Measurements from ENCODE around the gene AUTS2.

AUTS2 gene

DNA sequence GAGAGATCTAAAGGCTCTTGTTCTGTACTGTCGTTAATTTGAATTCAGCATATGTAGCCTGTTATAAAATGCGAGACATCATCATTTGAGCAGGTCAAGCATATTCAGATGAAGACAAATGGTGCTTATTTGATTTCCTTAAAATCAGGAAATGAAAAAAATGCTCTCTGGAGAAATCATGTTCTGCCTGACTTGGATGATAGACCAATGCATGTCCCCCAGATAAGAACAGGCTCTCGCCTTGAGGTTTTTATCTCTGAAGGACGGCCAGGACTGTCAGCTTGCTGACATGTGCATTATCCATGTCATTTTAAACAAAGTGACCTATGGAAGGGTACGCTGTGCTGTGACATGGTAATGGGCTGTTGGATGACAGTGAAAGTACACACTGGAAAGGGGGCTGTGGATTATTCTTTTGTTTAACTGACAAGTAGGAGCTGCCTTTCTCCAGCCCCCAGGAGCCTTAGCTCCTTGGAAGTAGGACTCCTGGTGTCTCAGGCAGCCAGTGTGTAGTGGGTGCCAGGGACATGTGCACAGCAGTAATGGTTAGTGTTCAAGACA lies 838.6 kb downstream of the AUTS2 start:
- FAIRE-seq (no peak), DNase-seq (ENCODE audit: low spot score) (no peak)

DNA sequence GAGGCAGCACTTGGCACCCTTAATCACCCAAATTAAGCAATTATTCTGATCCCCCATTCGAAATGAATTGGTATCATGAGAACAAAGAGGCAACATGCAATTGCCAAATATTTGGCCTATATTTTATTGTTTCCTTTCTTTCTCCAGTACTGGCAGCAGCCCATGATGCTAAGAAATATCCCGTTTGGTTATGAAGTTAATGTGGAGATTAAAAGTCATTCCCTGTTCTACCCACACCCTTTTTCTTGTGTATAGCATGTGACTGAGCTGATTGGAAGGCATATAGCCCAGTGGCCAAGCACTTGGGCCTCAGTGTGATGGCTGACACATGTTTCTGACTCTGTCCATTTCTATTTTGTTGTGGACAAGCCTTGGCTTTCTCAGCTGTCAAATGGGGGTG lies 841.4 kb downstream of the AUTS2 start:
- FAIRE-seq (no peak), DNase-seq (ENCODE audit: low spot score) (no peak)

- no peak for DNase-seq (ENCODE audit: low spot score)
- FAIRE-seq = no peak
Observed at GRCh38 chr7:70446448-70447143, 848.3 kb downstream of the AUTS2 start.

DNA sequence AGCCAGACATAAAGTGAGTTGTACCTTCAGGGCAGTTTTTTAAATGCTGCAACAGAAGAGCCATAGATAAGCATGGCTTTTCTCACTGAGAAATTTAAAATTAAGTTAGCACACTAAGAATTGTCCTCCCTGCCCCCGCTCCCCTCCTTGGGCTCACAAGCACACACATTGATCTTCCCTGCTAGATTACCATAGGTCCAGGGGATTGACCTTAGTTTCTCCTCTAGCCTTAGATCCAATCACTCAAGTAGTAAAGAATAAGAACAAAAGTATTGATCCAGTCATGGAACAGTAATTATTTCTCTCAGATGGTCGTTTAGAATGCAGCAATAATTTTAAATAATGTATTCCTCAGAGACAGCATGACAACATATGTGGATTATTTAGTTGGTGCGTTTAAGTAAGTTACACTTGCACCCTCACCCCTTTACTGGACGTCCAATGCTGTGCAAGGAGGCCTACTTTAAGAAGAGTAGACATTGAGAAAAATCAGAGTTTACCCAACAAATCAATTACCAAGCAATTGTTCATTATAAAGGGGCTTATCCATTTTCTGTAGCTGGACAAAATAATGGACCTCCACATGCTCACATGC lies 850.1 kb downstream of the AUTS2 start:
- FAIRE-seq (no peak), DNase-seq (ENCODE audit: low spot score) (no peak)

- DNase-seq (ENCODE audit: low spot score) (no peak), FAIRE-seq (no peak)
Observed at GRCh38 chr7:70450731-70451130, 852.5 kb downstream of the AUTS2 start.

- FAIRE-seq = no peak
- no peak for DNase-seq (ENCODE audit: low spot score)
Observed at GRCh38 chr7:70455925-70456324, 857.6 kb downstream of the AUTS2 start.

DNA sequence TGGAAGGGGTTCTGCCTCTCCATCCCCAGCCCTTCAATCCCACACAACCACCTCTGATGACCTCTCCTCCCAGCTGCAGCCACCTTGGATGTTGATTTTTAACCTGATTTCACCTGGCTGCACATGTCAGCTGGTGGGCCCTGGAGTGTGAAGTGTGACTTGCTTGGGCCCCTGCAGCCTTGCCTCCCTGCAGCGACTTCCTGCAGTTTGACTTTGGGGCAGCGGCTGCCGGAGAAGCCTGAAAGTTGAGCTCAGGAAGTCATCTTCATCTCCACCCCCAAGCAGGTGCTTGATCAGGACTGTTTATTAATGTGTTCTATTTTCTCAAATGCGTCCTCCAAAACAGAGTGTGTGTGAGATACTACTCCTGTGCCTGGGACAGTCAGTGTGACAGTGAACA lies 858.4 kb downstream of the AUTS2 start:
- FAIRE-seq = no peak
- DNase-seq (ENCODE audit: low spot score) = no peak

- DNase-seq (ENCODE audit: low spot score) = no peak
- no peak for FAIRE-seq
Observed at GRCh38 chr7:70457482-70457881, 859.2 kb downstream of the AUTS2 start.

GRCh38 chr7:70457883-70458680 lies 859.8 kb downstream of the AUTS2 start:
- DNase-seq (ENCODE audit: low spot score) (no peak), FAIRE-seq (no peak)

DNA sequence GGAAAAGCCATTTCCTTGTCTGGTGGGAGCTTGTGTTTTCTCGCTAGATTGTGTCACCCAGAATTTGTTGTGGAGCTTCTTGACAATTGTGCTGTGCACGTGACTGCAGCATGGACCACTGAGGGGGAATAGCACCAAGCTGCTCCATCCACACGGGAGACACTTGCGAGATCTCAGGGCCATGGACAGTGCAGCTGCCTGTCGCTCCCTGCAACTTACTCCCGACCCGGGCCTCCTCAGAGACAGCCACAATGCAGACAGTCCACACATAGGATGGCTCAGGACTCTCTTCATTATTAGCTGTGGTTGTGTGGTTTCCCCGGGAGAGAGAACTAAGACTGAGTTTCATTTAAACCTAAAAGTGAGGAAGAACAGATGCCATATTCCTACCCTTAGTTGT lies 860.5 kb downstream of the AUTS2 start:
- no peak for FAIRE-seq
- no peak for DNase-seq (ENCODE audit: low spot score)

- DNase-seq (ENCODE audit: low spot score) (no peak), FAIRE-seq (no peak)
Observed at GRCh38 chr7:70459546-70459945, 861.3 kb downstream of the AUTS2 start.

DNA sequence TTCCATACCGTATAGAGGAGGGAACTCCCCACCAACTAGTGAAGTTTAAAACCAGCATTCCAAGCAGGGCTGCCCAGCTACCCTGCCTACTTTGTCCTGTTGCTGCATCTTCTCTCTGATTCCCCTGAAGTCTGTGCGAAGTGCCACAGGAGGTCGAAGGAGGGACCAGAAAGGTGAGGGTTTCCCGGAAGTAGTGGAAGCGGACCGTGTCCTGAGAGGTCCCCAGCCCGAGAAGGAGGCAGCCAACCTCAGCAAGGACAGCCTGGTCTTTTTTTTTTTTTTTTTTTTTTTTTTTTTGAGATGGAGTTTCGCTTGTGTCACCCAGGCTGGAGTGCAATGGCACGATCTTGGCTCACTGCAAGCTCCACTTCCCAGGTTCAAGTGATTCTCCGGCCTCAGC lies 861.8 kb downstream of the AUTS2 start:
- DNase-seq (ENCODE audit: low spot score) (no peak), FAIRE-seq (no peak)

DNA sequence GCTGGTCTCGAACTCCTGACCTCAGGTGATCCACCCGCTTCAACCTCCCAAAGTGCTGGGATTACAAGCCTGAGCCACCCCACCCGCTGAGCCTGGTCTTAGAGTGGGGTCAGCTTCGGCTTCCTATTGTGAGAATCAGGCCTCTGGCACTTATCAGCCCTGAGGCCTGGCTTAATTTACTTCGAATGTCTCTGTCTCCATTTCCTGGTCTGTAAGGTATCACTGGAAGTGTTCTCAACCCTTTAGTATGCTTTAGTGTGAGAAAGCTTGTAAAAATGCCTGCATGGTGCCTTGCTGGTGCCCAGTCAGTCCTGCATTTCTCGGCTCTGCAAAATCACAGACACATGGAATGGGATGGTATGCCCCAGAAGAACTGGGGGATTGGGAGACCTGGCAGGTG lies 862.3 kb downstream of the AUTS2 start:
- DNase-seq (ENCODE audit: low spot score) (no peak), FAIRE-seq (no peak)

DNA sequence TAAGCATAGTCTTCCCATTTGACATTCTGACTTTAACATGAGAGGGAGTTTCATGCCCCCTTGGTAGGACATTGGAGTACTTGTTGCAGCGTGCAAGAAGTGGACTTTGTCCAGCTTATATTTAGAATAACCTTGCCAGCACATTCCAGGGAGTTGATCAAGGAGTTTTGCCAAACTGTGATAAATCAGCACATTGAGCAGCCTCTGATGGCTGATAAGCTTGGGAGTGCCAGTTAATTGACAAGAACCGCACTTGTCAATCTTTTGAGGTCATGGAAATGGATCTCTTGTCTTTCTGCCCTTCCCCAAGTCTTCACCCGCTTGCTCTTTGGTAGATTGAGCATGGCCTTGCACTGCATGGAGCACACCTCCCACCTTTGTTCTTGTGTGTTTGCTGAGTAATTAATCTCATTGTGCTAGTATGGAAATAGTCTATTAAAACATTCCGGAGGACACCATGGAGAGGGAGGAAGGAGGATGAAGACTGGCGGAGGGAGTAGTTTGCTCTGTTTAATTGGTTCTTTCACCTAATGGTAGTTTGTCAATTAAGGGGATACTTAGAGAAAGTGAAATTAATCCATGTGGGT lies 865.2 kb downstream of the AUTS2 start:
- DNase-seq (ENCODE audit: low spot score) (no peak), FAIRE-seq (no peak)

DNA sequence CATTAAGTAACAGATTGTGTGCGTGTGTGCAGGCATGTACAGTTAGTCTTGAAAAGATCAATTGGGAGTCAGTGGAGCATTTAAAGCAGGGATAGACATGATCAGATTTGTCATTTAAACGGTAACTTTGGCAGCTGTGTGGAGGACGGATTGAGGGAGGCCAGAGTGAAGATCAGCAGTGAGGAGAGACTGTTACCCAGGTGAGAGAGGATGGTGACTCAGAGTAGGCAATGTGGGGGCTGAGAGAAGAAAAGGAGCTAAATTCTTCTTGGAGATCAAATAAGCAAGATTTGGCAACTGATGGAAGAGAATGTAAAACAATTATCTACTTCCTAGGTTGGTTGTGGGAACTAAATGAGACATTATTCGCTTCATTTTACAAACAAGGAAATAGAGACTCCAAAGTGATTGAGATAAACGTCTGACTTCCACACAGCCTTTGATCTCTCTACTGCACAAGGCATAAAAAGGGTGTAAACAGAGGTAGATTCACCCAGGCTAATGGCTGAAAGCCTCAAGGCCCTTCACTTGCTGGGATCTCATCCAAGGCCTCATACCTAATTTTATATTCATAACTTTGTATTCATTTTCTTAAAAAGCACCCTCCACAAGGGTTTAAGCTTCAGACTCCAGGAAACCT lies 868.6 kb downstream of the AUTS2 start:
- no peak for FAIRE-seq

GRCh38 chr7:70470746-70471145 lies 872.5 kb downstream of the AUTS2 start:
- DNase-seq (ENCODE audit: low spot score) (no peak), FAIRE-seq (no peak)

More for the DNA sequence above, 868.6 kb downstream of the AUTS2 start:
- no peak for DNase-seq (ENCODE audit: low spot score)

DNA sequence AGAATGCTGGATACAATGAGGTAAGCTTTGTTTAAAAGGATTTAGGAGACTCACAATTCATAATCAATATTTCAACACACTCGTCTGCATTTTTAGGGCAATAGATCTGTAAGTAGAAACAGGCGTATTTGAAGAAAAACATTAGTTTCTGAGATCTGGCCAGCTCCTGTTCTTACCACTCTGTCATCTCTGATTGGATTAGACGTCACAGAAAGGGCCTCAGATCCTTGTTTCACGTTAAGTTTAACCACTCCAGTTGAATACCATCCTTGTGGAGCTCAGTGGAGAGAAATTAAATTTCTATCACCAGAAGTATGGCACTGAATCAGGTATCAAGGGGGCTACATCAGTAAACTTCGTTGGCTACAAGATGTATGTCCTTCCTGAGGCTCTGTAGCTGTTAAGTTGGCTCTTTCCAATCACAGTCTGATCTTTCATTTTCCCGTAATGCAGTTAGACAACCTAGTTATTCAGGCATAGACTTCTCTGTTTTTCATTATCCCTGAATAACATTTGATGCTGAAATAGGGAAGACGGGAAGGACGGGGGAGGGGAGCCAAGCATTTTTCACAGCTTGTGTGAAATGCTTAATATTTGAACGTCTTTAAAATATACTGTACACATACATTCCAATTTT lies 874.4 kb downstream of the AUTS2 start:
- FAIRE-seq = no peak
- no peak for DNase-seq (ENCODE audit: low spot score)

- FAIRE-seq = no peak
- DNase-seq (ENCODE audit: low spot score) = no peak
Observed at GRCh38 chr7:70474639-70475234, 876.5 kb downstream of the AUTS2 start.

DNA sequence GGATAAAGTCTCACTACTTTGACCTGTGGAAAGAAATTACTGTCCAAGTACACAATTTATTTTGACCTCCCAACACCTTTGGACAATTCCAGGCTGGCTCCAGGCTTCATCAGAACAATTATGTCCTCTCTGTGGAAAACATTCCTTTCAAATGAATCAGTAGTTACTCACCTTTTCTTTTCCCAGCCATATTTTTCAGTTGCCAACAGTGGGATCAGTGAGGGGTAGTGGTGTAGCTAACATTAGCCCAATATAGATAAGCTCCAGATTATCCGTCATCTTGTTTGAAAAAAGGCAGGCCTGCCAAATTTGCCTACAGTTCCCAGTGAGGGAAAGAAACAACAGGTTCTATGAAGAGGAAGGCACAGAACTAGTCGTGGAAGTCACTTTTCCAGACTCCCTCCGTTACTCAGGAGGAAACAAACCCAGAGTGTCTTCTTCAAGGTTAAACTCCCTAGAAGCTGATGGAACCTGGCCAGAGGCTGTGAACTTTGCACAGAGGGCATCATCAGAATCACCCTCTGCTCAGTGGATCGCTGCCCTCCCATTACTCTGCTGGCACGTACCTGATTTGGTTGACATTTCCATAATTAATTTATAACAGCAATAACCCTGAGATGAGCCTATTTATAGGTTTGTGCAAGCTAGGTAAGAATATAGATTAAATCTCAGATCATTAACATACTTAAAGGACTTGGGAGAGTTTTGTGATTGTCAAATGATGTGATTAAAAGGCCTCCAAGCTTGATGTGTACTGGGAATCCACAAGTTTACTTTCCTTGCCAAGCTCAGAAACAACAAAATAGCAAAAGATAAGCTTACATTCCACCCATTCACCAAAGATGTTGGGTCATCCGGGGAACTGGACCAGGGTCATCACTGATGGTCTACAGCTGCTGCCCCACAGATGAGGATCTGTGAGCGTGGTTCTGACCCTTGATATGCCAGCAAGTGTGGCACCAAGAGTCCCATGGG lies 879.0 kb downstream of the AUTS2 start:
- DNase-seq (ENCODE audit: low spot score) = peak; percentile 64

More for the DNA sequence above, 879.0 kb downstream of the AUTS2 start:
- no peak for FAIRE-seq
